HL-60 (cell line): Measurements from ENCODE around the gene POLR3E.

Experiments
- GABPA ChIP-seq: IDR thresholded peaks from 2 replicates; pipeline ENCODE4 v1.6.1; 2012; ENCODE audit warnings: low read depth
- TF ChIP-seq, protein P1 (sequence below): IDR thresholded peaks from one replicate; pipeline ENCODE4 v1.5.1; 2011; ENCODE audit warnings: low read length, control low read depth, inconsistent platforms; ENCODE audit not compliant: insufficient read depth

DNA sequence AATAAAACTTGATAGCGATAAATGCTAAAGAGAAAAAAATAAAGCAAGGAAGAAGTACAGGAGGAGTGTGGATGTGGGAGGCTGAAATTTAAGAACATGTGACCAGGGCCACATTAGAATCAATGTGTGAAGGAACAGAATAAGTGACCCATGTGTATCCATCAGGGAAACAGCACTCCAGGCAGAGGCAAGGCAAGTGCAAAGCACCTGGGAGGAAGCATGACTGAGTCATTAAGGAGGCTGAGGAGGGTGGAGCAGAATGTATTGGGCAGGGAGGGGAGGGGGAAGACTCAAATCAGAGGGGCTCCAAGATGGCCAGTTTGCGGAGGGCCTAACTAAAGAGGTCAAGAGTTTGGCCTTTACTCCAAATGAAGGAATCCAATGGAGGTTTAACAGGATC, 69.2 kb downstream of the POLR3E start:
- TF ChIP-seq, protein P1, sequence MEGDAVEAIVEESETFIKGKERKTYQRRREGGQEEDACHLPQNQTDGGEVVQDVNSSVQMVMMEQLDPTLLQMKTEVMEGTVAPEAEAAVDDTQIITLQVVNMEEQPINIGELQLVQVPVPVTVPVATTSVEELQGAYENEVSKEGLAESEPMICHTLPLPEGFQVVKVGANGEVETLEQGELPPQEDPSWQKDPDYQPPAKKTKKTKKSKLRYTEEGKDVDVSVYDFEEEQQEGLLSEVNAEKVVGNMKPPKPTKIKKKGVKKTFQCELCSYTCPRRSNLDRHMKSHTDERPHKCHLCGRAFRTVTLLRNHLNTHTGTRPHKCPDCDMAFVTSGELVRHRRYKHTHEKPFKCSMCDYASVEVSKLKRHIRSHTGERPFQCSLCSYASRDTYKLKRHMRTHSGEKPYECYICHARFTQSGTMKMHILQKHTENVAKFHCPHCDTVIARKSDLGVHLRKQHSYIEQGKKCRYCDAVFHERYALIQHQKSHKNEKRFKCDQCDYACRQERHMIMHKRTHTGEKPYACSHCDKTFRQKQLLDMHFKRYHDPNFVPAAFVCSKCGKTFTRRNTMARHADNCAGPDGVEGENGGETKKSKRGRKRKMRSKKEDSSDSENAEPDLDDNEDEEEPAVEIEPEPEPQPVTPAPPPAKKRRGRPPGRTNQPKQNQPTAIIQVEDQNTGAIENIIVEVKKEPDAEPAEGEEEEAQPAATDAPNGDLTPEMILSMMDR = no peak
- no peak for TF ChIP-seq GABPA
